Testis (tissue), 2 donors: ENCODE data around the gene GRIK4.

ENCODE experiments used
- CTCF ChIP-seq, 3 experiments: fragments of 450-650 bp in 2 of 3; fragments of 200-600 bp in 1 of 3; sonication (generic) in 1 of 3; IDR thresholded peaks; one replicate each; pipeline ENCODE4 v1.5.1; 2016 to 2019; ENCODE audit warnings: antibody characterized with exemption in 3 of 3, mild to moderate bottlenecking in 2 of 3, moderate library complexity in 1 of 3
- POLR2A ChIP-seq: fragments of 450-650 bp; IDR thresholded peaks from one replicate; pipeline ENCODE4 v1.6.1; 2017; ENCODE audit warnings: antibody characterized with exemption, mild to moderate bottlenecking, moderate library complexity

- TF ChIP-seq CTCF (IDR thresholded peaks at IDR 0.05) = no peak
- TF ChIP-seq POLR2A = no peak
Observed at GRCh38 chr11:120558744-120559431, 47.3 kb downstream of the GRIK4 start.
